OCI-LY3 (cell line): Measurements from ENCODE around the gene ITGA11.

ENCODE experiments used
- EZH2phosphoT487 ChIP-seq: fragments of 200-600 bp; shearing (Covaris generic); IDR thresholded peaks from 2 replicates; pipeline ENCODE4 v1.6.1; 2018; ENCODE audit warnings: antibody characterized with exemption, mixed run types, low read depth
- TF ChIP-seq, protein P1 (sequence below): fragments of 200-600, 300-600 bp; sonication (generic); IDR thresholded peaks from 2 replicates; pipeline ENCODE4 v1.5.1; 2014; ENCODE audit warnings: antibody characterized with exemption, low read length, low read depth

DNA sequence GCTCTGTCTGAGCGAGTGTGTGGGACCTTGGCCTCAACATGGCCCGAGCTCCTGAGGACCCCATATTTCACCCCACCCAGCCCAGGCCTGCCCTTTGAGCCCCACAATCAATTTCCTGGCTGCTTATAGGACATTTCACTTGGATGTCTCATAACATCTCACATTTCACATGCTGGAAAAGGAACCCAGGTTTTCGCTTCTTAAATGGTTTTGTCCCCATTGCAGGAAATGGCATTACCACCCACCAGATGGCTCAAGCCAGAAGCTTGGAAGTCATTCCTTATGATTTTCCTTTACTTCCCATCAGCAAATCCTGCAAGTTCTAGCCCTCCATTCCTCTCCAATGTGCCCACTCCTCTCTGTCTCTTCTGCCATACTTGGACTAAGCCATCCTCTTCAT is 14.9 kb downstream of the ITGA11 start:
- TF ChIP-seq, protein P1, sequence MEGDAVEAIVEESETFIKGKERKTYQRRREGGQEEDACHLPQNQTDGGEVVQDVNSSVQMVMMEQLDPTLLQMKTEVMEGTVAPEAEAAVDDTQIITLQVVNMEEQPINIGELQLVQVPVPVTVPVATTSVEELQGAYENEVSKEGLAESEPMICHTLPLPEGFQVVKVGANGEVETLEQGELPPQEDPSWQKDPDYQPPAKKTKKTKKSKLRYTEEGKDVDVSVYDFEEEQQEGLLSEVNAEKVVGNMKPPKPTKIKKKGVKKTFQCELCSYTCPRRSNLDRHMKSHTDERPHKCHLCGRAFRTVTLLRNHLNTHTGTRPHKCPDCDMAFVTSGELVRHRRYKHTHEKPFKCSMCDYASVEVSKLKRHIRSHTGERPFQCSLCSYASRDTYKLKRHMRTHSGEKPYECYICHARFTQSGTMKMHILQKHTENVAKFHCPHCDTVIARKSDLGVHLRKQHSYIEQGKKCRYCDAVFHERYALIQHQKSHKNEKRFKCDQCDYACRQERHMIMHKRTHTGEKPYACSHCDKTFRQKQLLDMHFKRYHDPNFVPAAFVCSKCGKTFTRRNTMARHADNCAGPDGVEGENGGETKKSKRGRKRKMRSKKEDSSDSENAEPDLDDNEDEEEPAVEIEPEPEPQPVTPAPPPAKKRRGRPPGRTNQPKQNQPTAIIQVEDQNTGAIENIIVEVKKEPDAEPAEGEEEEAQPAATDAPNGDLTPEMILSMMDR: no peak
- no peak for TF ChIP-seq EZH2phosphoT487
